ENCODE data around the gene PCDHGA9. TPM values are rescaled to one million over a fixed set of nuclear protein-coding genes. Genes with fewer than 3 reads are reported as not detected.
"Not testable (repeated sequence)": the region's sequence is repeated elsewhere in the genome, so short reads cannot be mapped to it uniquely, and the experiment has no call there.

The PCDHGA9 gene
- total RNA-seq, 1 donor from 2014 or later = 4.5 TPM

DNA sequence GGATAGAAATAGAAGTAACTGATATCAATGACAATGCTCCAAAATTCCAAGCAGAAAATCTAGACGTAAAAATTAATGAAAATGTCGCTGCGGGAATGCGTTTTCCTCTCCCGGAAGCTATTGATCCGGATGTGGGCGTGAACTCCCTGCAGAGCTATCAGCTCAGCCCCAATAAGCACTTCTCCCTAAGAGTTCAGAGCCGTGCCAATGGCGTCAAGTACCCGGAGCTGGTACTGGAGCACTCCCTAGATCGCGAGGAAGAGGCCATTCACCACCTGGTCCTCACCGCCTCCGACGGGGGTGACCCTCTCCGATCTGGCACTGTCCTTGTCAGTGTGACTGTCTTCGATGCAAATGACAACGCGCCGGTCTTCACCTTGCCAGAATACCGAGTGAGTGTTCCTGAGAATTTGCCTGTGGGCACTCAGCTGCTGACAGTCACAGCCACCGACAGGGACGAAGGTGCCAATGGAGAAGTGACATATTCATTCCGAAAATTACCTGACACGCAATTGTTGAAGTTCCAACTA, 11.0 kb downstream of the PCDHGA9 start:
- DNase-seq (ENCODE audit: extremely low read depth, low read depth, low spot score) = no peak

DNA sequence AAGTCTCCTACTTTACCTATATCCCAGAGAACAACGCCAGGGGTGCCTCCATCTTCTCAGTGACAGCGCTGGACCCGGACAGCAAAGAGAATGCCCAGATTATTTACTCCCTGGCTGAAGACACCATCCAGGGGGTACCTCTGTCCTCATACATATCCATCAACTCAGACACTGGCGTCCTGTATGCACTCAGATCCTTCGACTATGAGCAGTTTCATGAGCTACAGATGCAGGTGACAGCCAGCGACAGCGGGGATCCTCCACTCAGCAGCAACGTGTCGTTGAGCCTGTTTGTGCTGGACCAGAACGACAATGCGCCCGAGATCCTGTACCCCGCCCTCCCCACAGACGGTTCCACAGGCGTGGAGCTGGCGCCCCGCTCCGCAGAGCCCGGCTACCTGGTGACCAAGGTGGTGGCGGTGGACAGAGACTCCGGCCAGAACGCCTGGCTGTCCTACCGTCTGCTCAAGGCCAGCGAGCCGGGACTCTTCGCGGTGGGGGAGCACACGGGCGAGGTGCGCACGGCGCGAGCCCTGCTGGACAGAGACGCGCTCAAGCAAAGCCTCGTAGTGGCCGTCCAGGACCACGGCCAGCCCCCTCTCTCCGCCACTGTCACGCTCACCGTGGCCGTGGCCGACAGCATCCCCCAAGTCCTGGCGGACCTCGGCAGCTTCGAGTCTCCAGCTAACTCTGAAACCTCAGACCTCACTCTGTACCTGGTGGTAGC, 12.1 kb downstream of the PCDHGA9 start:
- not testable (repeated sequence) for DNase-seq (ENCODE audit: extremely low read depth, low read depth, low spot score)

DNA sequence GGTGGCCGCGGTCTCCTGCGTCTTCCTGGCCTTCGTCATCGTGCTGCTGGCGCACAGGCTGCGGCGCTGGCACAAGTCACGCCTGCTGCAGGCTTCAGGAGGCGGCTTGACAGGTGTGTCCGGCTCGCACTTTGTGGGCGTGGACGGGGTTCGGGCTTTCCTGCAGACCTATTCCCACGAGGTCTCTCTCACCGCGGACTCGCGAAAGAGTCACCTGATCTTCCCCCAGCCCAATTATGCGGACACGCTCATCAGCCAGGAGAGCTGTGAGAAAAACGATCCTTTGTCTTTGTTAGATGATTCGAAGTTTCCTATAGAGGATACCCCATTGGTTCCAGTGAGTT, 12.7 kb downstream of the PCDHGA9 start:
- DNase-seq (ENCODE audit: extremely low read depth, low read depth, low spot score) = not testable (repeated sequence)

- not testable (repeated sequence) for DNase-seq (ENCODE audit: extremely low read depth, low read depth, low spot score)
These were observed 15.1 kb downstream of the PCDHGA9 start, which contains the start of gene PCDHGB7 for GRCh38 chr5:141417494-141418172. Gene PCDHGB7, plus strand, starts transcription at chr5:141417677. Its CDS starts 183 bp downstream, at chr5:141417860.

DNA sequence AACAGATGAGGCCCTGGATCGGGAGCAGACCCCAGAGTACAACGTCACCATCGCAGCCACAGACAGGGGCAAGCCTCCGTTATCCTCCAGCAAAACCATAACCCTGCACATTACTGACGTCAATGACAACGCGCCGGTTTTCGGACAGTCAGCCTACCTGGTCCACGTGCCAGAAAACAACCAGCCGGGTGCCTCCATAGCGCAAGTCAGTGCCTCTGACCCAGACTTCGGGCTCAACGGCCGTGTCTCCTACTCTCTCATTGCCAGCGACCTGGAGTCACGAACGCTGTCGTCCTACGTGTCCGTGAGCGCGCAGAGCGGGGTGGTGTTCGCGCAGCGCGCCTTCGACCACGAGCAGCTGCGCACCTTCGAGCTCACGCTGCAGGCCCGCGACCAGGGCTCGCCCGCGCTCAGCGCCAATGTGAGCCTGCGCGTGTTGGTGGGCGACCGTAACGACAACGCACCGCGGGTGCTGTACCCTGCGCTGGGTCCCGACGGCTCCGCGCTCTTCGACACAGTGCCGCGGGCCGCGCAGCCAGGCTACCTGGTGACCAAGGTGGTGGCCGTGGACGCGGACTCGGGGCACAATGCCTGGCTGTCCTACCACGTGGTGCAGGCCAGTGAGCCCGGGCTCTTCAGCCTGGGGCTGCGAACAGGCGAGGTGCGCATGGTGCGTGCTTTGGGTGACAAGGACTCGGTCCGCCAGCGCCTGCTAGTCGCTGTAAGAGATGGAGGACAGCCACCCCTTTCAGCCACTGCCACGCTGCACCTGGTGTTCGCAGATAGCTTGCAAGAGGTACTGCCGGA, 16.7 kb downstream of the PCDHGA9 start:
- no peak for DNase-seq (ENCODE audit: extremely low read depth, low read depth, low spot score)

GRCh38 chr5:141420855-141421488, 18.4 kb downstream of the PCDHGA9 start, which contains the start of gene PCDHGA11:
Gene PCDHGA11, plus strand, starts transcription at chr5:141421051. Its CDS starts 177 bp downstream, at chr5:141421228.
- DNase-seq (ENCODE audit: extremely low read depth, low read depth, low spot score) = no peak

GRCh38 chr5:141421489-141421855, 18.9 kb downstream of the PCDHGA9 start:
- no peak for DNase-seq (ENCODE audit: extremely low read depth, low read depth, low spot score)

DNA sequence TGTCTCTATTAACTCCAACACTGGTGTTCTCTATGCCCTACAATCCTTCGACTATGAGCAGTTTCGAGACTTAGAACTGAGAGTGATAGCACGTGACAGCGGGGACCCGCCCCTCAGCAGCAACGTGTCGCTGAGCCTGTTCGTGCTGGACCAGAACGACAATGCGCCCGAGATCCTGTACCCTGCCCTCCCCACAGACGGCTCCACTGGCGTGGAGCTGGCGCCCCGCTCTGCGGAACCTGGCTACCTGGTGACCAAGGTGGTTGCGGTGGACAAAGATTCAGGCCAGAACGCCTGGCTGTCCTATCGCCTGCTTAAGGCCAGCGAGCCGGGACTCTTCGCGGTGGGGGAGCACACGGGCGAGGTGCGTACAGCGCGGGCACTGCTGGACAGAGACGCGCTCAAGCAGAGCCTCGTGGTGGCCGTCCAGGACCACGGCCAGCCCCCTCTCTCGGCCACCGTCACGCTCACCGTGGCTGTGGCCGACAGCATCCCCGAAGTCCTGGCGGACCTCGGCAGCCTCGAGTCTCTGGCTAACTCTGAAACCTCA, 20.2 kb downstream of the PCDHGA9 start:
- no peak for DNase-seq (ENCODE audit: extremely low read depth, low read depth, low spot score)

DNA sequence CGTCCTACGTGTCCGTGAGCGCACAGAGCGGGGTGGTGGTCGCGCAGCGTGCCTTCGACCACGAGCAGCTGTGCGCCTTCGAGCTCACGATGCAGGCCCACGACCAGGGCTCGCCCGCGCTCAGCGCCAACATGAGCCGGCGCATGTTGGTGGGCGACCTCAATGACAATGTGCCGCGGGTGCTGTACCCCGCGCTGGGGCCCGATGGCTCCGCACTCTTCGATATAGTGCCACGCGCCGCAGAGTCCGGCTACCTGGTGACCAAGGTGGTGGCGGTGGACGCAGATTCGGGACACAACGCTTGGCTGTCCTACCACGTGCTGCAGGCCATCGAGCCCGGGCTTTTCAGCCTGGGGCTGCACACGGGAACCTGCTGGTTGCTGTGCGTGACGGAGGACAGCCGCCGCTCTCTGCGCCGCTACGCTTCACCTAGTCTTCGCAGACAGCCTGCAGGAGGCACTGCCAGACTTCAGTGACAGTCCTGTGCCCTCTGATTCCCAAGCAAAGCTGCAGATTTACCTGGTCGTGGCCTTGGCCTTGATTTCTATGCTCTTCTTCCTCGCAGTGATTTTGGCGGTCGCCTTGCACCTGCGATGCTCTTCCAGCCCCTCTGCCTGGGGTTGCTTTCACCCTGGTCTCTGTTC, 25.3 kb downstream of the PCDHGA9 start:
- no peak for DNase-seq (ENCODE audit: extremely low read depth, low read depth, low spot score)

GRCh38 chr5:141430332-141431113, 27.9 kb downstream of the PCDHGA9 start, which contains the start of gene PCDHGA12:
Gene PCDHGA12, plus strand, starts transcription at chr5:141430507. Its CDS starts 253 bp downstream, at chr5:141430760.
- no peak for DNase-seq (ENCODE audit: extremely low read depth, low read depth, low spot score)

GRCh38 chr5:141431286-141431685, 28.7 kb downstream of the PCDHGA9 start:
- DNase-seq (ENCODE audit: extremely low read depth, low read depth, low spot score) = no peak

GRCh38 chr5:141432308-141432707, 29.7 kb downstream of the PCDHGA9 start:
- DNase-seq (ENCODE audit: extremely low read depth, low read depth, low spot score) = not testable (repeated sequence)

DNA sequence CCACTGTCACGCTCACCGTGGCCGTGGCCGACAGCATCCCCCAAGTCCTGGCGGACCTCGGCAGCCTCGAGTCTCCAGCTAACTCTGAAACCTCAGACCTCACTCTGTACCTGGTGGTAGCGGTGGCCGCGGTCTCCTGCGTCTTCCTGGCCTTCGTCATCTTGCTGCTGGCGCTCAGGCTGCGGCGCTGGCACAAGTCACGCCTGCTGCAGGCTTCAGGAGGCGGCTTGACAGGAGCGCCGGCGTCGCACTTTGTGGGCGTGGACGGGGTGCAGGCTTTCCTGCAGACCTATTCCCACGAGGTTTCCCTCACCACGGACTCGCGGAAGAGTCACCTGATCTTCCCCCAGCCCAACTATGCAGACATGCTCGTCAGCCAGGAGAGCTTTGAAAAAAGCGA, 30.1 kb downstream of the PCDHGA9 start:
- DNase-seq (ENCODE audit: extremely low read depth, low read depth, low spot score) = not testable (repeated sequence)

GRCh38 chr5:141434006-141434405, 31.4 kb downstream of the PCDHGA9 start:
- DNase-seq (ENCODE audit: extremely low read depth, low read depth, low spot score) = no peak

DNA sequence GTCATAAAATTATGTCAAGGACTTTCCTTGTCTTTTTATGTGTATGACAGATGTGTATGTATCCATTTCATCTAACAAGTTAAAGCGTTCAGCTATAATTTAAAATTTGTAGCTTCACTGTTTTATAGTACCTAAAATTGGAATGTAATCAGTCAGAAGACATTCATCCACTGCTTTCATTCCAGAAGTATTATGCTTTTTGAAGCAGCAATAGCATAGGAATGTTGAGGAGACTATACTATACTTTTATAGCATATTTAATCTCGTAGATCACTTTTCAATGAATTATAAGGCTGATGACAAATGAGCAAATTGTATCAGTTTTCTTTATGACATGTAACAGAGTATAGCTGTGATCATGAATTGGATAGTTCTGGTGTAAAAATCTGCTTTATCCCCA, 34.6 kb downstream of the PCDHGA9 start:
- no peak for DNase-seq (ENCODE audit: extremely low read depth, low read depth, low spot score)

- no peak for DNase-seq (ENCODE audit: extremely low read depth, low read depth, low spot score)
These were observed 37.0 kb downstream of the PCDHGA9 start for GRCh38 chr5:141439411-141440141.

- no peak for DNase-seq (ENCODE audit: extremely low read depth, low read depth, low spot score)
These were observed 37.8 kb downstream of the PCDHGA9 start for GRCh38 chr5:141440341-141440740.

DNA sequence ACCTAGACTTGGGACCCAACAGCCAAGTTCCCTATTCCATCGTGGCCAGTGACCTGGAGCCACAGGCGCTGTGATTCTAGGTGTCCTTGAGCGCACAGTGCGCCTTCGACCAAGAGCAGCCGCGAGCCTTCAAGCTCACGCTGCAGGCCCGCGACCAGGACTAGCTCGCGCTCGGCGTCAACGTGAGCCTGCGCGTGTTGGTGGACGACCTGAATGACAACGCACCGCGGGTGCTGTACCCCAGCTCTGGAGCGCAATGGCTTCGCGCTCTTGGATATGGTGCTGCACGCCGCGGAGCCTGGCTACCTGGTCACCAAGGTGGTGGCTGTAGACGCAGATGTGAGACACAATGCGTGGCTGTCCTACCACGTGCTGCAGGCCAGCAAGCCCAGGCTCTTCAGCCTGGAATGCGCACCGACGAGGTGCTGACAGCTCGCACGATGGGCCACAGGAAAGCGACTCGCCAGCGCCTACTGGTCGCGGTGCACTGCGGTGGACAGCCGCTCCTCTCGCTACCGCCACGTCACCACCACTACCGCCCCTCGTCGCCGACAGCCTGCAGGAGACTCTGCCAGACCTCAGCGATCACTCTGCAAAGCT, 39.1 kb downstream of the PCDHGA9 start:
- no peak for DNase-seq (ENCODE audit: extremely low read depth, low read depth, low spot score)
